Fibroblast of pulmonary artery (primary cell): Measurements from ENCODE around the gene URGCP.

Experiments used
- DNase-seq: peaks from one replicate; pipeline ENCODE4 v3.0.0-alpha.2; 2010; ENCODE audit warnings: low read depth
- H3K4me3 ChIP-seq: replicated peaks from 2 replicates; pipeline ENCODE4 v1.5.1; 2011; ENCODE audit warnings: low read depth, mild to moderate bottlenecking, control low read depth, low read length, moderate library complexity
- CTCF ChIP-seq: IDR thresholded peaks from 2 replicates; pipeline ENCODE4 v1.5.1; 2011; ENCODE audit warnings: mild to moderate bottlenecking, control low read depth, low read length, inconsistent platforms; ENCODE audit errors: missing control alignments

URGCP gene

GRCh38 chr7:43921423-43921822 lies 15.0 kb upstream of the URGCP start:
- TF ChIP-seq CTCF, result no peak
- no peak for DNase-seq
- no peak overlapping the region for H3K4me3 ChIP-seq

GRCh38 chr7:43915907-43916306 lies 9.5 kb upstream of the URGCP start:
- TF ChIP-seq CTCF, result no peak
- DNase-seq, result no peak
- no peak overlapping the region for H3K4me3 ChIP-seq

GRCh38 chr7:43914795-43915194 lies 8.4 kb upstream of the URGCP start:
- DNase-seq, result no peak
- no peak for TF ChIP-seq CTCF
- H3K4me3 ChIP-seq, result no peak overlapping the region

- TF ChIP-seq CTCF, result no peak
- DNase-seq, result peak; percentile 42
- H3K4me3 ChIP-seq, result peak overlapping the region; percentile 76
Observed at GRCh38 chr7:43905956-43906330, 453 bp downstream of the URGCP start.

GRCh38 chr7:43905209-43905946 lies 1.0 kb downstream of the URGCP start:
- DNase-seq, result no peak
- TF ChIP-seq CTCF, result no peak
- peak overlapping the region; percentile 76 for H3K4me3 ChIP-seq

- no peak for TF ChIP-seq CTCF
- DNase-seq, result no peak
- H3K4me3 ChIP-seq, result peak overlapping the region; percentile 76
Observed at GRCh38 chr7:43904533-43905208, 1.7 kb downstream of the URGCP start.
